GM12878 (cell line): ENCODE measurements around the gene PDGFD. TPM values are rescaled to one million over a fixed set of nuclear protein-coding genes. Genes with fewer than 3 reads are reported as not detected.

Experiments used
- ATAC-seq: fragments of 200-7000 bp; cut with Tn5 transposase; 3 replicates; pipeline ENCODE4 v1.9.1; 2020; ENCODE audit warnings: mild to moderate bottlenecking, moderate library complexity
- BruUV-seq: library from RNA; stranded (reverse); fragments of 400-500 nt; replicated peaks from 2 replicates; lab custom pipeline; 2021; lab: Mats Ljungman, UMichigan
- CTCF ChIA-PET: fragments of 300-600 bp; sonication (Branson Sonifier 250); formaldehyde crosslinking; extraction: SDS; loops from one replicate; lab custom pipeline; 2021; ENCODE audit warnings: inconsistent platforms; lab: Yijun Ruan, JAX
- POLR2A ChIA-PET: fragments of 350-600 bp; formaldehyde crosslinking; extraction: SDS; loops from one replicate; lab custom pipeline; 2021; ENCODE audit warnings: inconsistent platforms; lab: Charles Lee
- RAD21 ChIA-PET: fragments of 300-600 bp; sonication (Branson Sonifier 250); formaldehyde crosslinking; loops from one replicate; lab custom pipeline; 2023; ENCODE audit warnings: antibody characterized with exemption; ENCODE audit not compliant: unreplicated experiment; lab: Charles Lee
- SMC1A ChIA-PET: fragments of 300-600 bp; sonication (Branson Sonifier 250); formaldehyde crosslinking; loops from one replicate; lab custom pipeline; 2023; ENCODE audit not compliant: unreplicated experiment, uncharacterized antibody; lab: Charles Lee
- DNase-seq: peaks from one replicate; pipeline ENCODE4 v3.0.0-alpha.2; 2011; ENCODE audit warnings: low read depth, low spot score
- FAIRE-seq: peaks from 3 replicates; lab custom pipeline; 2011; peaks lifted over from hg19 to GRCh38; lab: Jason Lieb, UNC
- H2AFZ ChIP-seq: 2 replicates; pipeline ENCODE4 v1.6.0; 2011; ENCODE audit warnings: low read depth, low read length, control low read depth; ENCODE audit not compliant: control insufficient read depth
- H3K27ac ChIP-seq: 2 replicates; pipeline ENCODE4 v1.5.1; 2011; ENCODE audit warnings: control low read depth; ENCODE audit not compliant: control insufficient read depth, insufficient read depth
- H3K27me3 ChIP-seq, 2 experiments: replicated peaks in 1 of 2; 2 replicates each; pipeline versions ENCODE4 v1.6.0 to v1.6.1; 2011; ENCODE audit warnings: low read length in 1 of 2; ENCODE audit not compliant: control insufficient read depth in 2 of 2, insufficient read depth in 2 of 2
- H3K36me3 ChIP-seq, 2 experiments: 2 replicates each; pipeline ENCODE4 v1.5.1; 2011; ENCODE audit warnings: low read length in 1 of 2; ENCODE audit not compliant: control insufficient read depth in 2 of 2, insufficient read depth in 2 of 2
- H3K4me1 ChIP-seq: 2 replicates; pipeline ENCODE4 v1.6.1; 2011; ENCODE audit warnings: mild to moderate bottlenecking, low read length, moderate library complexity, mixed read lengths; ENCODE audit not compliant: control insufficient read depth, insufficient read depth
- H3K4me2 ChIP-seq: 2 replicates; pipeline ENCODE4 v1.6.0; 2011; ENCODE audit warnings: control low read depth; ENCODE audit not compliant: control insufficient read depth, insufficient read depth
- H3K4me3 ChIP-seq: fragments of 200-600 bp; sonication (generic); 2 replicates; pipeline ENCODE4 v1.5.1; 2016
- H3K79me2 ChIP-seq: 2 replicates; pipeline ENCODE4 v1.6.0; 2011; ENCODE audit warnings: low read length; ENCODE audit not compliant: control insufficient read depth, insufficient read depth
- H3K9ac ChIP-seq: 2 replicates; pipeline ENCODE4 v1.8.0; 2011; ENCODE audit warnings: low read length, control low read depth, mixed read lengths; ENCODE audit not compliant: control insufficient read depth, insufficient read depth
- H3K9me3 ChIP-seq: replicated peaks from 3 replicates; pipeline ENCODE4 v1.5.1; 2011; ENCODE audit warnings: mild to moderate bottlenecking, low read length; ENCODE audit not compliant: control insufficient read depth, insufficient read depth
- H4K20me1 ChIP-seq: 2 replicates; pipeline ENCODE4 v1.6.0; 2011; ENCODE audit not compliant: control insufficient read depth, insufficient read depth
- CHD2 ChIP-seq: IDR thresholded peaks from 2 replicates; pipeline ENCODE4 v1.6.1; 2011; ENCODE audit warnings: low read depth, low read length, improper control_type of control experiment, borderline replicate concordance
- CTCF ChIP-seq, 3 experiments: IDR thresholded peaks in 2 of 3; conservative IDR thresholded peaks in 1 of 3; 2 replicates each; pipeline ENCODE4 v1.5.1; 2011; ENCODE audit warnings: low read depth in 3 of 3, low read length in 3 of 3, mild to moderate bottlenecking in 3 of 3, control low read depth in 2 of 3, moderate library complexity in 2 of 3, inconsistent platforms in 1 of 3, mixed read lengths in 1 of 3; ENCODE audit not compliant: control insufficient read depth in 2 of 3, insufficient read depth in 1 of 3; ENCODE audit errors: extremely low read depth in 1 of 3
- HCFC1 ChIP-seq: fragments of 150-350 bp; IDR thresholded peaks from 2 replicates; pipeline ENCODE4 v1.6.1; 2014; ENCODE audit warnings: low read length
- HDAC2 ChIP-seq: fragments of 200-600 bp; sonication (generic); IDR thresholded peaks from 2 replicates; pipeline ENCODE4 v1.6.1; 2017
- MYB ChIP-seq: fragments of 150-350 bp; IDR thresholded peaks from 2 replicates; pipeline ENCODE4 v1.6.1; 2014; ENCODE audit warnings: mild to moderate bottlenecking, low read depth, low read length, borderline replicate concordance
- NFXL1 ChIP-seq: fragments of 450-650 bp; IDR thresholded peaks from 2 replicates; pipeline ENCODE4 v1.6.1; 2017; ENCODE audit warnings: antibody characterized with exemption, mild to moderate bottlenecking, borderline replicate concordance
- PAX5 ChIP-seq: IDR thresholded peaks from 2 replicates; pipeline ENCODE4 v1.6.1; 2011; ENCODE audit warnings: low read depth, low read length, borderline replicate concordance
- TBL1XR1 ChIP-seq: IDR thresholded peaks from 2 replicates; pipeline ENCODE4 v1.6.1; 2012; ENCODE audit warnings: low read depth, low read length, improper control_type of control experiment
- ZBED1 ChIP-seq: IDR thresholded peaks from 2 replicates; pipeline ENCODE4 v1.6.1; 2016; ENCODE audit warnings: borderline replicate concordance
- WGBS: methylation state at CpG from one replicate; pipeline ENCODE4 v1.1.6; 2016; ENCODE audit warnings: low lambda C conversion rate; ENCODE audit not compliant: insufficient replicate concordance, insufficient coverage; ENCODE audit errors: missing lambda C conversion rate; 5-methylcytosine and 5-hydroxymethylcytosine counted together
- in situ Hi-C: fragments of 300-500 bp; cut with MboI; formaldehyde crosslinking; loops from 9 replicates; pipeline ENCODE4 v1.14.3; 2018; ENCODE audit warnings: mixed read lengths
- intact Hi-C: fragments of 100-400 bp; cut with micrococcal nuclease; formaldehyde crosslinking; loops from one replicate; pipeline ENCODE4 v1.14.2; 2022; ENCODE audit not compliant: unreplicated experiment
- polyA plus RNA-seq, 11 experiments: library from polyadenylated mRNA; depleted of rRNA in 4 of 11; unstranded in 6 of 11; stranded (reverse) in 5 of 11; fragments of >200 nt; fragmentation: Nextera tagmentation in 4 of 11; fragmentation: Illumina TruSeq in 1 of 11; extraction: Ambion mirVana in 4 of 11; extraction: Trizol in 1 of 11; gene quantifications; 1 replicate in 1 of 11; 2 replicates in 10 of 11; pipeline versions ENCODE4 v1.2.1 to v1.2.3, GENCODE V29; 2011 to 2016; ENCODE audit warnings: inconsistent platforms in 2 of 11, missing spikeins in 2 of 11, low read depth in 1 of 11
- total RNA-seq, 4 experiments: library from RNA; depleted of rRNA in 3 of 4; stranded (reverse); fragments of >200 nt in 3 of 4; fragmentation: Illumina TruSeq in 1 of 4; extraction: Trizol in 1 of 4; gene quantifications; 2 replicates each; pipeline versions ENCODE4 v1.2.1 to v1.2.3, GENCODE V29; 2013 to 2021
- TF ChIP-seq, protein P1 (sequence below): IDR thresholded peaks from 2 replicates; pipeline ENCODE4 v1.6.1; 2011; ENCODE audit warnings: low read depth, low read length, improper control_type of control experiment, borderline replicate concordance

PDGFD gene
- total and polyA plus RNA-seq, 10 of the 15 experiments (the other 5 are each of a cell fraction or from before 2014, with no cell fraction given) = 0.05 to 0.13 TPM; not detected in 8

- H3K4me3 ChIP-seq = no peak overlapping the region
- FAIRE-seq (no peak), DNase-seq (no peak), ATAC-seq (no peak)
- H3K36me3 ChIP-seq = no peaks in the 10 kb centered on the region
- no peak overlapping the region for H3K27ac ChIP-seq
- no peak overlapping the region for H2AFZ ChIP-seq
- 0 out of 2 replicates have a peak, but pooled peaks cover under 1% of the 10 kb centered on the region for H3K4me1 ChIP-seq
- H3K79me2 ChIP-seq = no peaks in the 10 kb centered on the region
- no peak overlapping the region for H3K9ac ChIP-seq
- ChIA-PET RAD21 (no interaction called here), CTCF (interaction anchor here (2.3 kb wide), 1 partner anchor 9 kb away, joined by 8 read pairs; no protein-coding TSS in a partner anchor), SMC1A (interaction anchor here (1.4 kb wide), 1 partner anchor 8 kb away, joined by 4 read pairs; no protein-coding TSS in a partner anchor), POLR2A (no interaction called here)
- intact Hi-C loops (no loop called here), in situ Hi-C loops (no loop called here)
- H3K4me2 ChIP-seq = no peak overlapping the region
- no peaks in the 10 kb centered on the region for H4K20me1 ChIP-seq
- BruUV-seq = no TSS peak
- no peaks in the 10 kb centered on the region for H3K27me3 ChIP-seq
- WGBS = 83% methylated on average over 1 of the region's 1 CpG
- TF ChIP-seq NFXL1 = no peak
- H3K9me3 ChIP-seq = no peaks in the 10 kb centered on the region
These were observed 282.4 kb downstream of the PDGFD start for GRCh38 chr11:103881584-103881983.

GRCh38 chr11:103880968-103881367 lies 283.0 kb downstream of the PDGFD start:
- Histone ChIP-seq H3K4me1 (peaks cover 5% of the 10 kb centered on the region), H3K36me3 (no peaks in the 10 kb centered on the region), H3K27me3 (no peaks in the 10 kb centered on the region), H3K27ac (no peak overlapping the region), H2AFZ (no peak overlapping the region), H3K79me2 (no peaks in the 10 kb centered on the region), H3K4me3 (no peak overlapping the region), H4K20me1 (no peaks in the 10 kb centered on the region), H3K9me3 (no peaks in the 10 kb centered on the region), H3K9ac (no peak overlapping the region), H3K4me2 (no peak overlapping the region)
- TF ChIP-seq MYB (no peak), TBL1XR1 (no peak), HCFC1 (no peak), HDAC2 (no peak), ZBED1 (no peak), CTCF (IDR thresholded peaks at IDR 0.05 in 2 of 3, conservative IDR thresholded peaks at IDR 0.05 in 1 of 3; ENCODE audit: control insufficient read depth in 2 of 3, extremely low read depth in 1 of 3, insufficient read depth in 1 of 3, low read depth in 3 of 3, low read length in 3 of 3) (no peak), PAX5 (peak; percentile 13; the same call in 1 of the 2 replicates), CHD2 (no peak)
- TF ChIP-seq, protein P1, sequence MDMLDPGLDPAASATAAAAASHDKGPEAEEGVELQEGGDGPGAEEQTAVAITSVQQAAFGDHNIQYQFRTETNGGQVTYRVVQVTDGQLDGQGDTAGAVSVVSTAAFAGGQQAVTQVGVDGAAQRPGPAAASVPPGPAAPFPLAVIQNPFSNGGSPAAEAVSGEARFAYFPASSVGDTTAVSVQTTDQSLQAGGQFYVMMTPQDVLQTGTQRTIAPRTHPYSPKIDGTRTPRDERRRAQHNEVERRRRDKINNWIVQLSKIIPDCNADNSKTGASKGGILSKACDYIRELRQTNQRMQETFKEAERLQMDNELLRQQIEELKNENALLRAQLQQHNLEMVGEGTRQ = no peak
- POLR2A ChIA-PET = no interaction called here
- RAD21 ChIA-PET = no interaction called here
- SMC1A ChIA-PET = interaction anchor here (1.3 kb wide), 1 partner anchor 14 kb away, joined by 4 read pairs; no protein-coding TSS in a partner anchor
- BruUV-seq = no TSS peak
- intact Hi-C loops = no loop called here
- WGBS = 12% methylated on average over 4 of the region's 4 CpGs
- CTCF ChIA-PET = interaction anchor here (2.3 kb wide), 1 partner anchor 8 kb away, joined by 8 read pairs; no protein-coding TSS in a partner anchor
- ATAC-seq = no peak
- peak; percentile 62 for FAIRE-seq
- no peak for DNase-seq
- in situ Hi-C loops = no loop called here
